ENCODE results near the gene TLE6. TPM values are rescaled to one million over a fixed set of nuclear protein-coding genes. Genes with fewer than 3 reads are reported as not detected.
"Not testable (repeated sequence)": the region's sequence is repeated elsewhere in the genome, so short reads cannot be mapped to it uniquely, and the experiment has no call there.

Gene TLE6
- total and polyA plus RNA-seq, 7 donors = 0.50 to 2.2 (median 0.92) TPM; not detected in 1

GRCh38 chr19:3034656-3035541 lies 57.5 kb downstream of the TLE6 start:
- Histone ChIP-seq H3K27ac (peak overlapping the region; percentile 93), H3K27me3 (ENCODE audit: insufficient read depth in 3 of 3, low read length in 2 of 3) (no peaks in the 10 kb centered on the region), H3K36me3 (ENCODE audit: insufficient read depth in 1 of 2, low read depth in 1 of 2) (no peaks in the 10 kb centered on the region), H3K9me3 (no peaks in the 10 kb centered on the region), H3K4me1 (peaks cover 14% of the 10 kb centered on the region), H3K4me3 (peak overlapping the region; percentile 78)
- no peak for TF ChIP-seq CTCF (IDR thresholded peaks at IDR 0.05)
- DNase-seq (peak in 1 of 2 donors; percentile 37), ATAC-seq (no peak)
- intact Hi-C loops (cut with DNase I) = loop anchor here (2.0 to 5.0 kb wide), 3 partner anchors 58 to 72 kb away; partner anchors contain the start of gene TLE6 (in 2 of the 2)
- WGBS, 3 donors = 16 to 25% (median 17%) methylated on average over 28 of the region's 28 CpGs

GRCh38 chr19:3035542-3036118 lies 58.3 kb downstream of the TLE6 start:
- Histone ChIP-seq H3K4me3 (peak overlapping the region; percentile 78), H3K9me3 (no peaks in the 10 kb centered on the region), H3K36me3 (ENCODE audit: insufficient read depth in 1 of 2, low read depth in 1 of 2) (no peaks in the 10 kb centered on the region), H3K4me1 (peaks cover 15% of the 10 kb centered on the region), H3K27me3 (ENCODE audit: insufficient read depth in 3 of 3, low read length in 2 of 3) (no peaks in the 10 kb centered on the region), H3K27ac (peak overlapping the region; percentile 93)
- TF ChIP-seq CTCF (IDR thresholded peaks at IDR 0.05) = no peak
- peak; percentile 97 to 99 for DNase-seq
- peak; percentile 93 to 95 (median 94) for ATAC-seq
- intact Hi-C loops (cut with DNase I) = loop anchor here in 1 of 2 donors (2.0 kb wide), 1 partner anchor 59 kb away; the partner anchor contains the start of gene TLE6
- WGBS, 3 donors = 0 to 1% (median 0%) methylated on average over 28 to 29 of the region's 29 CpGs

GRCh38 chr19:3036119-3036976 lies 59.0 kb downstream of the TLE6 start:
- H3K4me1 ChIP-seq = peaks cover 15% of the 10 kb centered on the region
- no peaks in the 10 kb centered on the region for H3K27me3 ChIP-seq (ENCODE audit: insufficient read depth in 3 of 3, low read length in 2 of 3)
- intact Hi-C loops (cut with DNase I) = no loop called here
- DNase-seq (peak; percentile 92 to 97), ATAC-seq (peak; percentile 83 to 89 (median 88))
- H3K27ac ChIP-seq = peak overlapping the region; percentile 93
- 1 to 4% (median 1%) methylated on average over 27 to 44 of the region's 44 CpGs for WGBS, 3 donors
- no peaks in the 10 kb centered on the region for H3K9me3 ChIP-seq
- H3K4me3 ChIP-seq = peak overlapping the region; percentile 78
- no peaks in the 10 kb centered on the region for H3K36me3 ChIP-seq (ENCODE audit: insufficient read depth in 1 of 2, low read depth in 1 of 2)
- TF ChIP-seq CTCF (IDR thresholded peaks at IDR 0.05) = no peak

- DNase-seq; H3K9me3 ChIP-seq; ATAC-seq; H3K27me3 ChIP-seq (ENCODE audit: insufficient read depth in 3 of 3, low read length in 2 of 3); H3K36me3 ChIP-seq (ENCODE audit: insufficient read depth in 1 of 2, low read depth in 1 of 2); intact Hi-C loops (cut with DNase I): not testable (repeated sequence)
- WGBS, 3 donors = 74 to 81% (median 76%) methylated on average over 14 of the region's 14 CpGs
- H3K4me3 ChIP-seq = peak overlapping the region; percentile 78
- peak overlapping the region; percentile 93 for H3K27ac ChIP-seq
- peaks cover 15% of the 10 kb centered on the region for H3K4me1 ChIP-seq
These were observed 59.7 kb downstream of the TLE6 start for GRCh38 chr19:3036977-3037544.

All from psoas muscle (tissue), 8 donors.